OCI-LY1 (cell line): ENCODE measurements around the gene AREG.

Experiments
- H2AFZ ChIP-seq: fragments of 200-600 bp; sonication (generic), shearing (Covaris generic); 2 replicates; pipeline ENCODE4 v1.6.0; 2014; ENCODE audit warnings: antibody characterized with exemption, mild to moderate bottlenecking, low read length
- H3F3A ChIP-seq: fragments of 200-600 bp; sonication (generic), shearing (Covaris generic); 2 replicates; pipeline ENCODE4 v1.6.0; 2014; ENCODE audit warnings: mild to moderate bottlenecking, antibody characterized with exemption, low read length, moderate library complexity; ENCODE audit not compliant: insufficient read depth
- H3K27ac ChIP-seq: fragments of 200-600 bp; sonication (generic); 2 replicates; pipeline ENCODE4 v1.5.1; 2014; ENCODE audit warnings: low read length, mixed run types, mild to moderate bottlenecking, low read depth; ENCODE audit not compliant: poor library complexity, severe bottlenecking
- H3K27me3 ChIP-seq: fragments of 200-600 bp; sonication (generic); 2 replicates; pipeline ENCODE4 v1.6.0; 2014; ENCODE audit warnings: antibody characterized with exemption, mild to moderate bottlenecking, low read length, moderate library complexity; ENCODE audit not compliant: insufficient read depth
- H3K36me3 ChIP-seq: fragments of 200-600 bp; sonication (generic); 2 replicates; pipeline ENCODE4 v1.6.1; 2014; ENCODE audit warnings: mild to moderate bottlenecking, antibody characterized with exemption, low read length, moderate library complexity, mixed read lengths; ENCODE audit not compliant: insufficient read depth
- H3K4me1 ChIP-seq: fragments of 200-600 bp; sonication (generic); 2 replicates; pipeline ENCODE4 v1.5.1; 2014; ENCODE audit warnings: mild to moderate bottlenecking, low read length, moderate library complexity; ENCODE audit not compliant: insufficient read depth, severe bottlenecking
- H3K4me2 ChIP-seq: fragments of 200-600 bp; sonication (generic), shearing (Covaris generic); 2 replicates; pipeline ENCODE4 v1.6.1; 2014; ENCODE audit warnings: low read length
- H3K4me3 ChIP-seq: fragments of 200-600 bp; sonication (generic); 2 replicates; pipeline ENCODE4 v1.5.1; 2014; ENCODE audit warnings: low read length, low read depth, mild to moderate bottlenecking, mixed read lengths; ENCODE audit not compliant: poor library complexity, severe bottlenecking
- H3K79me2 ChIP-seq: fragments of 200-600 bp; shearing (Covaris generic); 2 replicates; pipeline ENCODE4 v1.6.1; 2016; ENCODE audit warnings: mixed run types, low read length, mixed read lengths; ENCODE audit not compliant: insufficient read depth
- H3K9ac ChIP-seq: fragments of 200-600 bp; sonication (generic), shearing (Covaris generic); 2 replicates; pipeline ENCODE4 v1.6.1; 2014; ENCODE audit warnings: mild to moderate bottlenecking, low read length, mixed read lengths
- H3K9me2 ChIP-seq: fragments of 200-600 bp; sonication (generic), shearing (Covaris generic); 2 replicates; pipeline ENCODE4 v1.6.1; 2014; ENCODE audit warnings: low read depth, mild to moderate bottlenecking, low read length, mixed read lengths
- H3K9me3 ChIP-seq: fragments of 200-600 bp; shearing (Covaris generic); 2 replicates; pipeline ENCODE4 v1.6.1; 2014; ENCODE audit warnings: low read length, mixed read lengths
- H4K20me1 ChIP-seq: fragments of 200-600 bp; sonication (generic), shearing (Covaris generic); 2 replicates; pipeline ENCODE4 v1.6.0; 2016; ENCODE audit warnings: mild to moderate bottlenecking, low read length; ENCODE audit not compliant: insufficient read depth
- EZH2 ChIP-seq: fragments of 200-600 bp; sonication (generic), shearing (Covaris generic); IDR thresholded peaks from 2 replicates; pipeline ENCODE4 v1.8.0; 2017; ENCODE audit warnings: borderline replicate concordance, mixed run types, mild to moderate bottlenecking, antibody characterized with exemption, low read length, moderate library complexity, mixed read lengths
- TF ChIP-seq, protein P1 (sequence below): fragments of 200-600 bp; sonication (generic), shearing (Covaris generic); IDR thresholded peaks from 2 replicates; pipeline ENCODE4 v1.5.1; 2017; ENCODE audit warnings: mild to moderate bottlenecking, antibody characterized with exemption, low read length, moderate library complexity, mixed read lengths

The AREG gene

DNA sequence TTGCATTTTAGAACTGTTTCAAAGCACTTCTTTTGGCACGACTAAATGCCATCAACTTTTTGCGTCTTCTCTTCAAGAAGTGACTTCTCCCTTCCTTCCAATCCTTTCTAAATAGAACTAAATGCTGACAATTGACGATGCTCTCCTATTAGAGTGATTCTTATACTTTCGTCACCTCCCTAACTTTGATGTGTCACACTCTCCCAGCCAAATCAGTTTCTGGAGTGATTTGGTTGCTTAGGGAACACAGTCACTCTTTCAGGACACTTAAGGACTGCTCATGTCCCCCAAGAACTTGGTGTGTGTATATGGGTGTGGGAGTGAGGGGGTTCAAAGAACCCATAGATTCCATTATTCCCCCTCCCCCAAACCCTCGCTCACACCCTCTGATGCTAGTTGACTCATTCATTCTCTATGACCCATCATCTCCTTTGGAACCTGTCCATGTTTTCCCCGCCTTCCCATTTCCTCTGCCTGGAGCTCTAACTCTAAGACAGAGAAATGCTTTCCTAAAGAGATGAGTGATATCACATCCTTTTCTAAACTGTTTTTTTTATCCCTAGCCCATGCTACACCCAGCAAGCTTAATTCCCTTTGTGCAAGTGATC is 26.8 kb upstream of the AREG start:
- Histone ChIP-seq H3F3A (no peaks in the 10 kb centered on the region), H3K27ac (no peak overlapping the region), H3K4me1 (no peaks in the 10 kb centered on the region), H3K4me3 (no peak overlapping the region), H3K4me2 (no peak overlapping the region), H3K36me3 (no peaks in the 10 kb centered on the region), H4K20me1 (no peaks in the 10 kb centered on the region), H3K9me2 (no peaks in the 10 kb centered on the region), H3K9me3 (no peaks in the 10 kb centered on the region), H3K79me2 (no peaks in the 10 kb centered on the region), H3K27me3 (no peaks in the 10 kb centered on the region), H3K9ac (no peak overlapping the region), H2AFZ (no peak overlapping the region)
- no peak for TF ChIP-seq EZH2
- TF ChIP-seq, protein P1, sequence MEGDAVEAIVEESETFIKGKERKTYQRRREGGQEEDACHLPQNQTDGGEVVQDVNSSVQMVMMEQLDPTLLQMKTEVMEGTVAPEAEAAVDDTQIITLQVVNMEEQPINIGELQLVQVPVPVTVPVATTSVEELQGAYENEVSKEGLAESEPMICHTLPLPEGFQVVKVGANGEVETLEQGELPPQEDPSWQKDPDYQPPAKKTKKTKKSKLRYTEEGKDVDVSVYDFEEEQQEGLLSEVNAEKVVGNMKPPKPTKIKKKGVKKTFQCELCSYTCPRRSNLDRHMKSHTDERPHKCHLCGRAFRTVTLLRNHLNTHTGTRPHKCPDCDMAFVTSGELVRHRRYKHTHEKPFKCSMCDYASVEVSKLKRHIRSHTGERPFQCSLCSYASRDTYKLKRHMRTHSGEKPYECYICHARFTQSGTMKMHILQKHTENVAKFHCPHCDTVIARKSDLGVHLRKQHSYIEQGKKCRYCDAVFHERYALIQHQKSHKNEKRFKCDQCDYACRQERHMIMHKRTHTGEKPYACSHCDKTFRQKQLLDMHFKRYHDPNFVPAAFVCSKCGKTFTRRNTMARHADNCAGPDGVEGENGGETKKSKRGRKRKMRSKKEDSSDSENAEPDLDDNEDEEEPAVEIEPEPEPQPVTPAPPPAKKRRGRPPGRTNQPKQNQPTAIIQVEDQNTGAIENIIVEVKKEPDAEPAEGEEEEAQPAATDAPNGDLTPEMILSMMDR, result no peak

DNA sequence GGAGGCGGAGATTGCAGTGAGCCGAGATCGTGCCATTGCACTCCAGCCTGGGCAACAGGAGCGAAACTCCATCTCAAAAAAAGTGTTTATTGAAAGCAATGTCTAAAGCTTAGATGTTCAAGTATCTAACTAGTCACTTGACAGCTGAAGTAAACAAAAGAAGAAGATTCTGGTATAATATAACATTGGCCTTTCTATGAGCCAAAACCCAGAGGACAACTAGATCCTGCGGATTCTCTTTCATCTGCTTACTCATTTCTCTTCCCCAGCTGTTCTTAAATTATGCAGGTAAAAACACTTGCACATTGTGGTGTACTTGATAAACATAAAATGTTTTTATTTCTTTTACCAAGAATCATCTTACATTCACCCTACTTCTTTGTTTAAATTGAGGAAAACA is 24.1 kb upstream of the AREG start:
- no peak overlapping the region for H3K27ac ChIP-seq
- H3K9me2 ChIP-seq, result no peaks in the 10 kb centered on the region
- no peak overlapping the region for H3K4me2 ChIP-seq
- no peak overlapping the region for H2AFZ ChIP-seq
- H3K9me3 ChIP-seq, result no peaks in the 10 kb centered on the region
- no peaks in the 10 kb centered on the region for H3K4me1 ChIP-seq
- H3K9ac ChIP-seq, result no peak overlapping the region
- no peak overlapping the region for H3K4me3 ChIP-seq
- H3K27me3 ChIP-seq, result no peaks in the 10 kb centered on the region
- no peaks in the 10 kb centered on the region for H3K36me3 ChIP-seq
- no peaks in the 10 kb centered on the region for H3K79me2 ChIP-seq
- H3F3A ChIP-seq, result no peaks in the 10 kb centered on the region
- TF ChIP-seq EZH2, result no peak
- TF ChIP-seq, protein P1, result no peak
- H4K20me1 ChIP-seq, result no peaks in the 10 kb centered on the region

DNA sequence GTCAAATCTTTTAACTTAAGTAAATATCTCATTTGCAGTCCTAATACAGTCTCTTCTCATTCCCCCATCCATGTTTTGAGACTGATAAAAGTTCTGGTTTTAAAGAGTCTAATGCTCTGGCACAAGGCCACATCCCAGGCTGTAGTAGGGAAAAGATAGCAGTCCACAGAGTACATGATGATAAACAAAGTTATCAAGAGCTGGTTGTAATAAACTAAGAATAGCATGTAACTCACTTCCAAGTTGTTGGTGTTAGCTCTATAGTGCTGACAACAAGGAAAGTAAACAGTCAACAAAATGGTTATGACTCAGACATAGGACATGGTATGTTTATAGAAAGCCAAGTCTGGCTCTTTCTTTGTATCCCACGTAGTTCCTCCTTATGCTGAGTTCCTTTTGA is 21.8 kb upstream of the AREG start:
- no peak overlapping the region for H3K9ac ChIP-seq
- no peak overlapping the region for H3K27ac ChIP-seq
- H4K20me1 ChIP-seq, result no peaks in the 10 kb centered on the region
- H3K36me3 ChIP-seq, result no peaks in the 10 kb centered on the region
- TF ChIP-seq EZH2, result no peak
- TF ChIP-seq, protein P1, result no peak
- no peaks in the 10 kb centered on the region for H3K9me2 ChIP-seq
- no peak overlapping the region for H3K4me3 ChIP-seq
- no peaks in the 10 kb centered on the region for H3K79me2 ChIP-seq
- H3K27me3 ChIP-seq, result no peaks in the 10 kb centered on the region
- no peaks in the 10 kb centered on the region for H3K4me1 ChIP-seq
- no peaks in the 10 kb centered on the region for H3F3A ChIP-seq
- no peak overlapping the region for H3K4me2 ChIP-seq
- H2AFZ ChIP-seq, result no peak overlapping the region
- no peaks in the 10 kb centered on the region for H3K9me3 ChIP-seq
